Tibial artery (tissue), 4 donors: ENCODE data around the gene DIAPH1.

Source experiments
- DNase-seq, 2 donors: peaks; one replicate each; pipeline ENCODE4 v3.0.0-alpha.2; 2019
- H3K27ac ChIP-seq, 2 donors: fragments of 200-600 bp; sonication (generic) in 1 of 2; 1 replicate in 1 of 2; 2 replicates in 1 of 2; pipeline ENCODE4 v1.5.1; 2018 to 2019; ENCODE audit warnings: mild to moderate bottlenecking in 1 of 2
- H3K27me3 ChIP-seq, 2 donors: fragments of 200-600 bp; sonication (generic) in 1 of 2; one replicate each; pipeline versions ENCODE4 v1.5.1 to v1.6.0; 2016 to 2019
- H3K36me3 ChIP-seq, 3 donors: fragments of 200-600 bp; sonication (generic) in 2 of 3; one replicate each; pipeline ENCODE4 v1.5.1; 2016 to 2019; ENCODE audit warnings: mild to moderate bottlenecking in 2 of 3
- H3K4me1 ChIP-seq, 4 donors: fragments of 200-600 bp; sonication (generic) in 2 of 4; 1 replicate in 3 of 4; 2 replicates in 1 of 4; pipeline ENCODE4 v1.5.1; 2016 to 2019
- H3K4me3 ChIP-seq, 2 donors: fragments of 200-600 bp; sonication (generic) in 1 of 2; 1 replicate in 1 of 2; 2 replicates in 1 of 2; pipeline ENCODE4 v1.5.1; 2018 to 2019; ENCODE audit warnings: mild to moderate bottlenecking in 2 of 2
- H3K9me3 ChIP-seq, 3 donors: fragments of 200-600 bp; sonication (generic) in 1 of 3; one replicate each; pipeline ENCODE4 v1.5.1; 2016 to 2019
- intact Hi-C: fragments of 100-400 bp; cut with DNase I; formaldehyde crosslinking; loops from one replicate; pipeline ENCODE4 v1.15.0; 2023; ENCODE audit warnings: low total_unique reads
- TF ChIP-seq, protein P1 (sequence below), 2 experiments: fragments of 200-600 bp in 1 of 2; fragments of 450-650 bp in 1 of 2; IDR thresholded peaks; one replicate each; pipeline ENCODE4 v1.5.1; 2017 to 2019; ENCODE audit warnings: antibody characterized with exemption in 2 of 2, mild to moderate bottlenecking in 1 of 2, moderate library complexity in 1 of 2

The DIAPH1 gene

DNA sequence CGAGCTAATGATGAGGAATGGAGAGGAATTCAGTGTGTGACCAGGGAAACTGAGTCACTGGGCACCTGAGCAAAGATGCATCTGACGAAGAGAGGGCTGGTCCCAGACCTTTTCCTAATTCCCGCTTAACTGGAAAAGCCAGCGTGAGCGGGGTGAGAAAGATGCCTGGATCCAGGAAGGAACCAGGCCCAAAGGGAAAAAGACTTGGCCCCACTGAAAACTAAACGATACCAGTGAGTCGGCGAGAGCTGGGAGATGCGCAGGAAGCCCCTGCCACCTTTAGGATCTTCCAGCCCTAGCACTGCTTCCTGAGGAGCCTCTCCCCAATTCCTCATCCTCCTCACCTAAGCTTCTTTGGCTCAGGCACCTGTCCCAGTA is 32.9 kb upstream of the DIAPH1 start:
- no peaks in the 10 kb centered on the region for H3K27me3 ChIP-seq
- H3K9me3 ChIP-seq = no peaks in the 10 kb centered on the region
- H3K36me3 ChIP-seq = peaks cover 0 to 39% (median 22%) of the 10 kb centered on the region in 3 donors
- intact Hi-C loops = no loop called here
- H3K27ac ChIP-seq = peak overlapping the region; percentile 45 to 72
- peak overlapping the region; percentile 68 to 73 for H3K4me3 ChIP-seq
- H3K4me1 ChIP-seq = peaks cover 0 to 19% (median 13%) of the 10 kb centered on the region in 4 donors
- DNase-seq = no peak
- TF ChIP-seq, protein P1, sequence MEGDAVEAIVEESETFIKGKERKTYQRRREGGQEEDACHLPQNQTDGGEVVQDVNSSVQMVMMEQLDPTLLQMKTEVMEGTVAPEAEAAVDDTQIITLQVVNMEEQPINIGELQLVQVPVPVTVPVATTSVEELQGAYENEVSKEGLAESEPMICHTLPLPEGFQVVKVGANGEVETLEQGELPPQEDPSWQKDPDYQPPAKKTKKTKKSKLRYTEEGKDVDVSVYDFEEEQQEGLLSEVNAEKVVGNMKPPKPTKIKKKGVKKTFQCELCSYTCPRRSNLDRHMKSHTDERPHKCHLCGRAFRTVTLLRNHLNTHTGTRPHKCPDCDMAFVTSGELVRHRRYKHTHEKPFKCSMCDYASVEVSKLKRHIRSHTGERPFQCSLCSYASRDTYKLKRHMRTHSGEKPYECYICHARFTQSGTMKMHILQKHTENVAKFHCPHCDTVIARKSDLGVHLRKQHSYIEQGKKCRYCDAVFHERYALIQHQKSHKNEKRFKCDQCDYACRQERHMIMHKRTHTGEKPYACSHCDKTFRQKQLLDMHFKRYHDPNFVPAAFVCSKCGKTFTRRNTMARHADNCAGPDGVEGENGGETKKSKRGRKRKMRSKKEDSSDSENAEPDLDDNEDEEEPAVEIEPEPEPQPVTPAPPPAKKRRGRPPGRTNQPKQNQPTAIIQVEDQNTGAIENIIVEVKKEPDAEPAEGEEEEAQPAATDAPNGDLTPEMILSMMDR (IDR thresholded peaks at IDR 0.05) = no peak

DNA sequence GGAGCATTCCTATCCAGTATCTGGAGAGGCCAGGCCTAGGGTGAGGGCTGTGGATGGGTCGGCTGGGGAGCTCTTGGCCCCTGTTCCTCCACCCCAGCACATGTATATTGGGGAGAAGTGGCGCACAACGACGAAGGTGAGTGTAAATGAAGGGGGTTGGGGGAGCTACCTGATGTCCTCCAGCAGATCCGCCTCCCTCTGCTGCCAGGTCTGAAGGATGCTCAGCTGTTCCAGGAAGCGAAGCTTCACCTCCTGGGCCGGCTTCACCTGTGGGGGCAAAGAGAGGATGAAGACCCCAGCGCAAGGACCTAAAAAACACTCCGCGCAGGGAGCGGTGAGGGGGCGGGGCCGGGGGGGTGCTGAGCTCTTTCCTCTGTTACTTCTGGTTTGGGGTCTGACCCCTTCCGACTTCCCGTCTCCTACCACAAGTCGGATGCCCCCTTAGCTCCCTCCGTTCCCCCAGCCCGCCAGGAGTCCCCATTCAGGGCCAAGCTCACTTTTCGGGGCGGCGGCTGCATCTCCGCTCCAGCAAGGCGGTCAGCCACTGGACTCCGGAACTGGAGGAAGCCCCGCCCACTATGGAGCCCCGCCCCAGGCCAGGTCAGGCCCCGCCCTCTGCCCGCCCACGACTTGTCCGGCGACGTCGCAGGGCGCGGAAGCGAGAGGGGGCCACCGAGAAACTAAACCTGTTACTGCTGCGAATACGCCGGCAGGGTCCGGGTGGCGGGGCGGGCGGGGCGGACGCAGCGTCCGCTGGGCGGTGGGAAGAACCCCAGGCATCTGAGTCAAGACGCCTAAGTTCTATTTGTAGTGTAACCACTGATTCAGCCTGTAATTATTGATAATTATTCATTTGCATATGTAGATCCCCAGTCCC is 32.3 kb upstream of the DIAPH1 start, which contains the start of gene FCHSD1:
FCHSD1 (minus strand) TSS at position 568 of the 877 bp plus-strand sequence; CDS start at position 518, 50 bp downstream.
- TF ChIP-seq, protein P1 (IDR thresholded peaks at IDR 0.05) = no peak
- intact Hi-C loops = no loop called here
- Histone ChIP-seq H3K9me3 (no peaks in the 10 kb centered on the region), H3K4me3 (peak within 1 kb of the TSS; percentile 68 to 73), H3K27me3 (no peaks in the 10 kb centered on the region), H3K27ac (peak within 1 kb of the TSS; percentile 45 to 72), H3K36me3 (peaks cover 0 to 39% (median 27%) of the 10 kb centered on the region in 3 donors), H3K4me1 (peaks cover 0 to 19% (median 13%) of the 10 kb centered on the region in 4 donors)
- peak; percentile 88 to 95 for DNase-seq

DNA sequence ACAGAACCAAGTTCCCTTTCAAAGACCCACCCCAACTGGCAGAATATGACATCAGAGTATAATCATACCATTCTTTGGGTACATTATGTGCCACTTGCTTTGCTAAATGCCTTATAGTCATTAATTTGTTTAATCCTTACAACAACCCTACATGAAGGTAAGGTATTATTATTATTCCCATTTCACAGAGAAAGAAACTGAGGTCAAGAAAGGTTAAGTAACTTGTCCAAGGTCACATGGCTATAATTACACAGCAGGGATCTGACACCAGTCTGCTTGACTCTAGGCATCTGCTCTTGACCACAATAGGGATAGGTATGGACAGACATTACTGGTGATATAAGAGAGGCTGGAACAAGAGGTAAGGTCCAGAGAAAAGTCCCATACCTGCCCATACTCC is 31.2 kb upstream of the DIAPH1 start:
- peaks cover 0 to 19% (median 13%) of the 10 kb centered on the region in 4 donors for H3K4me1 ChIP-seq
- no peaks in the 10 kb centered on the region for H3K27me3 ChIP-seq
- H3K27ac ChIP-seq = no peak overlapping the region
- intact Hi-C loops = no loop called here
- no peak overlapping the region for H3K4me3 ChIP-seq
- no peak for DNase-seq
- TF ChIP-seq, protein P1 (IDR thresholded peaks at IDR 0.05) = no peak
- H3K9me3 ChIP-seq = no peaks in the 10 kb centered on the region
- H3K36me3 ChIP-seq = peaks cover 7 to 39% (median 38%) of the 10 kb centered on the region in 3 donors

DNA sequence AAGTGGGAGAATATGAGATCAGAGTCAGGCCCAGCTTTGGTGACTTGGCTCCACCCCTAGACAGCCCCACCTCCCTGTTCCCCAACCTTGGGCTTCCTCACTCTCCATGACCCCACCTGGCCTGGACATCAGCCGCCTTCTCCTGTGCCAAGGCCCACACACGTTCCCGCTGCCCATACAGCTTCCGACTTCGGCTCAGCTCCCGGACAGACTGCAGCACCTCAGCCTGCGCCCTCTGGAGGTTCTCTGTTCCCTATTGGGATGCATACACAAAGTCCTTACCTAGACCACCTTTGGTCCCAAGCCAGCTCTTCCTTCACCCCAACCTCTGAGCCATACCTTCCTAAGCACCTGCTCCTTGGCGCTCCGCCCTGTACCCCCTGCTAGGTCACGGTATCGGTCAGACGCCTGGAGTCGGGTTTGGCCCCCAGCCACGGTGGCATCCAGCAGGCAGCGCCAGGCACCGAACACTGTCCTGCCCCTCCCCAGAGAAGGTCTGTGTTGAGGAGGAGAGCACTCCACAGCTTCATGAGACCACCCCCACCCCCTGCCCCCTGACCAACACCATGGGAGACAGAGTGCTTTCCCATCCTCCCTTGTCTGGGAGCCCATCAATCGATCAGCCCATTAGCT is 30.4 kb upstream of the DIAPH1 start:
- TF ChIP-seq, protein P1 (IDR thresholded peaks at IDR 0.05) = no peak
- Histone ChIP-seq H3K27ac (no peak overlapping the region), H3K36me3 (peaks cover 7 to 47% (median 45%) of the 10 kb centered on the region in 3 donors), H3K4me1 (peaks cover 0 to 19% (median 13%) of the 10 kb centered on the region in 4 donors), H3K9me3 (no peaks in the 10 kb centered on the region), H3K4me3 (no peak overlapping the region), H3K27me3 (no peaks in the 10 kb centered on the region)
- intact Hi-C loops = no loop called here
- DNase-seq = no peak

DNA sequence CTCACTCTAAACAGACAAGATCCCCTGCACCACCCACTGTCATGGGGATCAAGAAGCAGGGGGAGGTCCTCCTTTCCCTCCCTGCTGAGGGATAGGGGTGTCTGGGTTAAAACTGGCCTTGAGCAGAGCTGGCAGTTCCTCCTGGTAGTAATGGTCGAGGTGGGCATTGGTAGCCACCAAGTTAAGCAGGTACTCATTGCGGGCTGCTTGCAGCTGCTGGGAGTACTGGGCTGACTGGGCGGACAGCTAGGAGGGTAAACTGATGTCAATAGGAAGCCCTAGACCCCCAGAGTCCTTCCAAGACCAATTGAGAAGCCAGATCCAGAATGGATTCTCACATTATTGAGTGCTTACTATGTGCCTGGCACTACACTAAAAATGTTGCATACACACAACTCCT is 29.1 kb upstream of the DIAPH1 start:
- no peak for DNase-seq
- Histone ChIP-seq H3K4me1 (peaks cover 0 to 19% (median 13%) of the 10 kb centered on the region in 4 donors), H3K4me3 (no peak overlapping the region), H3K9me3 (no peaks in the 10 kb centered on the region), H3K27ac (no peak overlapping the region), H3K36me3 (peaks cover 10 to 55% (median 52%) of the 10 kb centered on the region in 3 donors), H3K27me3 (no peaks in the 10 kb centered on the region)
- intact Hi-C loops = no loop called here
- TF ChIP-seq, protein P1 (IDR thresholded peaks at IDR 0.05) = no peak
